HL-60/S4 (cell line): ENCODE data around the gene RPS5.
"Not testable (repeated sequence)": the region's sequence is repeated elsewhere in the genome, so short reads cannot be mapped to it uniquely, and the experiment has no call there.

Source experiments
- in situ Hi-C: fragments of 300-500 bp; cut with MboI; formaldehyde crosslinking; loops from 2 replicates; pipeline ENCODE4 v1.14.3; 2022; ENCODE audit warnings: low sequenced_read_pairs

The RPS5 gene

GRCh38 chr19:58355908-58356765 is 30.9 kb upstream of the RPS5 start:
- in situ Hi-C loops: no loop called here

- in situ Hi-C loops: no loop called here
Measured at GRCh38 chr19:58356766-58357480, 30.1 kb upstream of the RPS5 start.

DNA sequence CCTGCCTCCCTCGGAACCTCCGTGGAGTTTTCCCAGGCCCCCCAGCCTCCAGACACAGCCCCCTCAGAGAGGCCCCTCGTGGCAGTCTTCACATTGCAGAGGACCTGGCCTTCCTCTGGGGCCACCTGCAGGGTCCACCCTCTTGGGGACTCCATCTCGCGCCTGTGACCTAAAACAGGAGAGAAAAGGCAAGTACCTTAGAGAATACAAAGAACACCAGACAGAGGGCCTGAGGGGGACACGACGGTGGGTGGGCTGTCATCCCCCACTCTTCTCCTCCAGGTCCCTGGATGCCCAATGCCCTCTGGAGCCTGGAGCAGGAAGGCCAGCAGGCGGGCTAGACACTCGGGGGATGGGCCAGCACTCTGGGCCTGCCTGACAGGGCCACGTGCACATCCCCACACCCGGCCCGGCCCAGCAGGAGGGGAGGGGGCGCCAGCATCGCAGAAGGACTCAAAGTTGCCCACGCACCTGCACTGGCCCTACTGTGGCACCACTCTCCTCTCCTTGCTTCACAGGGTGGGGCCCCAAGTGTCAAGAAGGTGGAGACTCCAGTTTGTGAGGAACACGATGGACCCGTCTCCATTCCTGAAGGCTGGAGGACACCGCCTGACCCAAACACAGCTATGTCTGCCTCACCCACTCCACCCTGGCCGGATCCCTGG is 29.5 kb upstream of the RPS5 start:
- in situ Hi-C loops: no loop called here

DNA sequence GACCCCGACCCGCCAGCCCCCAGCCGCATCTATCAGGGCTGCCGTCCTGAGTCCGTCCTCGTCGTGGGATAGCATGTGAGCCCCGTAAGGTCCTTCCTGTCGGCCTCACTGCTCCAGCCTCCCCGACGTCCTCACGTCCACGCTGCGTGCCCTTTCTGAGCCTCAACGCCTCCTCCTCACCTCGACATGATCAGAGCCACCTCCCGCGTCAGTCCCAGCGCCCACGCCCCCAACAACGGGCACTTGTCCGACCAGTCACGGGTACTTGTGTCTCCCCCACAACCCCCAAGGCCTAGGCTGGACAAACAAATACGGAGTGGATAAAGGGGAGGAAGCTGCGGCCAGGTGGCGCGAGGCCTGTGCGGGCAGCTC is 25.2 kb upstream of the RPS5 start:
- in situ Hi-C loops: no loop called here

DNA sequence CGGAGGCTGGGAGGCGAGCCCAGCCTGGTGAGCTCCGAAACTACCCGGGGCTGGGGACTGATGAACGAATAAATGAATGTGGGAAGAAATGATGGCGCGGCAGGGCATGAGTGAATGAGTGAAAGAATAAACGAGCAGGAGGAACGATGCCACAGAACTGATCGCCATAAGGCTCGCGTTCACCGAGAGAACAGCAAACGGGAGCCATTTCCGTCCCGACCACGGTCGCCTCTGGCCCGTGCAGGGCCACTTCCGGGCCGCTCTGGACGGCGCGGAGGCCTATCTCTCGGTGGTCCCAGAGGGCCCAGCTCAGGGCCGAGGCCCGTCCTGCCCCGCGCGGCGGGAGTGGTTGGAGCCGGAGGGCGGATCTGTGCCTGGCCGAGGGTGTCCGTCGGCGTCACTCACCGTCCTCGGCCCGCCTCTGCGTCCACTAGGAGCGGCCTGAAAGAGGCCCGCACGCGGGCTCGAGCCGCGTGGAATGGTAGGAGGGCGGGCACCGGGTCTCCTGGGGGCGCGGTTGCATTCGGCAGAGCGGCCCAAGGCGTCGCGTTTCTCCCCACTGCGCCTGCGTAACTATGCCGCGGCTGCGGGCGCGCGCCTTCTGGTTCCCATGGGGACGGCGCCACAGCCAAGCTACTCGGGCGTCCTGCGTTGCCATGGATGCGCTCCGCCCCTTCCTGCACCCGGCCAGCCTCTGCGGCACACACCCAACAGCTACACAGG is 24.6 kb upstream of the RPS5 start, which contains the start of gene ZNF497:
TSS of gene ZNF497 (minus strand) at position 480 of the 723 bp plus-strand sequence. CDS start 5,116 bp downstream, outside the sequence.
- in situ Hi-C loops: no loop called here

- in situ Hi-C loops: no loop called here
Measured at GRCh38 chr19:58364146-58364545, 22.9 kb upstream of the RPS5 start.

- in situ Hi-C loops: no loop called here
Measured at GRCh38 chr19:58366585-58367430, 20.3 kb upstream of the RPS5 start.

DNA sequence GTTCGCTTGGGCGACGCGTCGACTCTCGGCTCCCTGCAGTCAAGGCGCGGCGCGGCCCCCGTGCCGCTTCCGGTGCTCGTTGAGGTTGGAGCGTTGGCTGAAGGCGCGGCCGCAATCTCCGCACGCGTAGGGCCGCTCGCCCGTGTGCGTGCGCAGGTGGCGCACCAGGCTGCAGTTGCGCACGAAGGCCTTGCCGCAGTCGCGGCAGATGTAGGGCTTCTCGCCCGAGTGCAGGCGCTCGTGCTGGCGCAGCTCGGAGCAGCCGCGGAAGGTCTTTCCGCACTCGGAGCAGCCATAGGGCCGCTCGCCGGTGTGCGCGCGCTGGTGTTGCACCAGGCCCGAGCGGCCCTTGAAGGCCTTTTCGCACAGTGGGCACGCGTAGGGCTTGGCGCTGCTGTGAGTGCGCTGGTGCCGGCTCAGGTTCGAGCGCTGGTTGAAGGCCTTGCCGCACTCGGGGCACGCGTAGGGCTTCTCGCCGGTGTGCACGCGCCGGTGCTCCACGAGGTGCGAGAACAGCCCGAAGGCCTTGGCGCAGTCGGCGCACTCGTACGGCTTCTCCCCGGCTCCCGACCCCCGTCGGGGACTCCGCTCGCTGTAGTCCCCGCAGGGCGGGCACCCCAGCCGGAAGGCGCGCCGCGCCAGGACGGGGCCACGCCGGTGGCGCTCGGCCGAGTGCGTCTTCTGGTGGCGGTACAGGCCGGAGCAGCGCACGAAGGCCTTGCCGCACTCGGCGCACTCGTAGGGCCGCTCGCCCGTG is 19.2 kb upstream of the RPS5 start:
- in situ Hi-C loops: no loop called here

DNA sequence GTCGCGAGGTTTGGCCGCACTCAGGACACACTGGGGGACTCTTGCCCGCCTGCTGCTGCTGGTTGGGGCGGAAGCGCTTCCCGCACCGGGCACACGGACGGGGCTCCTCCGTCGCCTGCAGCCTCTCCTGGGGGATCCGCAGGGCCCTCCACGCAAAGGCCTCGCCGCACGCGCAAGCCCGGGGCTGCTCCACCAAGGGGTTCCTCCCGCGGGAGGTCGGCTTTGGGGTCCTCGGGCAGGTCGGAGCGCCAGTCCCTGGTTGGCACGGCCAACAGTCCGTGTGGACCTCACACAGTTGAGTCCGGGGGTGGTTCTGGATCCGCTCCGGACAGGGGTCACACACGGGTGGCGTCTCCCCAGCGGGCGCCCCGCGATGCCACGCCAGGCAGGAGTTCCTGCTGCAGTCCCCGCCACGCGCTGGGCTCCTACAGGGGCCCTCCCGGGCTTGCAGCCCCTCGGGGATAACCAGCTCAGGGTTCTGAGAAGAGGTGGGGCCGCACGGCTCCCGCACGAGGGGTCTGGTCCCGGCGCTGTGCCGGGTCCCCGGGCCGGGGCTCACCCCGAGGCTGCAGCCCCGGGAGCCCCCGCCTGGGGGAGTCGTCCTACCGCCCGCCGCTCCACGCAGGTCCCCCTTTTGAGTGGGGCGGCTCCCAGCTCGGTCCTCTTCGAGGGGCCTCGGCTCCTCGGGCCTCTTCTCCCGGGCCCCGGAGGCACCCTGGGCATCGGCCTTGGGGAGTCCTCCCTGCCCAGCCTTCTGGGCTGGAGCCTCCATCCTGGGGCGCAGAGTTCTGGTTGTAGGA is 18.3 kb upstream of the RPS5 start:
- in situ Hi-C loops: no loop called here

- in situ Hi-C loops: no loop called here
Measured at GRCh38 chr19:58372311-58373133, 14.5 kb upstream of the RPS5 start.

DNA sequence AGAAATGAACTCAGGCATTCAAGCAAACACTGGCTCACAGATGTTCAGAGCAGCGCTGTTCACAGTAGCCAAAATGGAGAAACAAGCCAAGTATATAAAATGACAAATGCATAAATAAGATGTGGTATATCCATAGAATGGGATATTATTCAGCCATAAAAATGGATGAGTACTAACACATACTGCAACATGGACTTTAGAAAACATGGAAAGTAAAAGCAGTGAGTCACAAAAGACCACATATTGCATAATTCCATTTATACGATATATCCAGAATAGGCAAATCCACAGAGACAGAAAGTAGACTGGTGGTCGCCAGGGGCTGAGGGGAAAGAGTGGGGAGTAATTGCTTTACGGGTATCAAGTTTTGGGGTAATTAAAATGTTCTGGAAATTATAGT is 12.9 kb upstream of the RPS5 start:
- in situ Hi-C loops: no loop called here

- in situ Hi-C loops: not testable (repeated sequence)
Measured at GRCh38 chr19:58376724-58377123, 10.3 kb upstream of the RPS5 start.

- in situ Hi-C loops: no loop called here
Measured at GRCh38 chr19:58379246-58379645, 7.8 kb upstream of the RPS5 start.

GRCh38 chr19:58380037-58380661 is 6.9 kb upstream of the RPS5 start:
- in situ Hi-C loops: no loop called here

- in situ Hi-C loops: no loop called here
Measured at GRCh38 chr19:58380662-58381459, 6.2 kb upstream of the RPS5 start, which contains the start of gene ZNF837. ZNF837 (minus strand) TSS chr19:58381030; CDS start chr19:58369332, 11,698 bp downstream.

DNA sequence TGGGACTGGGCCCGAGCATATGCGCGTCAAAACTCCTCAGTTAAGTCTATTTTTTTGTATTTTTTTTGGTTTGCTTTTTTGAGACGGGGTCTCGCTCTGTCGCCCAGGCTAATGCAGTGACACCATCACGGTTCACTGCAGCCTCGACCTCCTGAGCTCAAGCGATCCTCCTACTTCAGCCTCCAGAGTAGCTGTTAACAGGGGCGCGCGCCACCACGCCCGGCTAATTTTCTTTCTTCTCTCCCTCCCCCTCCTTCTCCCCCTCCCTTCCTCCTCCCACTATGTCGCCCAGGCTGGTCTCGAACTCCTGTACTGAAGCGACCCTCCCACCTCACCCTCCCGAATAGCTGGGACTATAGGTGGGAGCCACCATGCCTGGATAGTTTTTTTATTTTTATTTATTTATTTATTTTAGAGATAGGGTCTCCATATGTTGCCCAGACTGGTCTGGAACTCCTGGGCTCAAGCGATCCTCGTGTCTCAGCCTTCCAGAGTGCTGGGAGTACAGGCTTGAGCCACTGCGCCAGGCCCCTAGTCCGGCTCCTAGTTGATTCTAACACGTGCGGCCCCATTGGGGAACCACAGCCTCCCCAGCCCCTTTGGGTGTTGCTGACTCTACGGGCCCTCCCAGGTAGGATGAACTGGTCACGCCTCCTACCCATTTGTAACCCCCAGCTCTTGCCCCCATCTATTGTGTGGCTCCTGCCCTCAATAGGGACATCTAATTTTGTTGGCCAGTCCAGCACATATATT is 5.4 kb upstream of the RPS5 start:
- in situ Hi-C loops: no loop called here
